ENCODE measurements around the gene ELOVL3. TPM values are rescaled to one million over a fixed set of nuclear protein-coding genes. Genes with fewer than 3 reads are reported as not detected.
"Not testable (repeated sequence)": the region's sequence is repeated elsewhere in the genome, so short reads cannot be mapped to it uniquely, and the experiment has no call there.

The ELOVL3 gene
- total RNA-seq, 2 experiments from 2014 or later: 0.14 TPM; not detected in 1

- no peak for DNase-seq
- intact Hi-C loops (cut with DNase I, micrococcal nuclease): no loop called here
- Mint-ChIP-seq H3K4me3 (no peak overlapping the region), H3K27me3 (peaks cover 5% of the 10 kb centered on the region), H3K9me3 (ENCODE audit: low read depth) (peaks cover 10% of the 10 kb centered on the region), H3K36me3 (ENCODE audit: low read depth) (peaks cover 5% of the 10 kb centered on the region), H3K4me1 (peaks cover 10% of the 10 kb centered on the region), H3K27ac (no peak overlapping the region)
- POLR2A ChIA-PET: interaction anchor here (0.6 kb wide), 1 partner anchor 46 kb away, joined by 4 read pairs; no protein-coding TSS in a partner anchor
- CTCF ChIA-PET: interaction anchor here (1.1 kb wide), 1 partner anchor 28 kb away, joined by 3 read pairs; no protein-coding TSS in a partner anchor
- no peak for ATAC-seq
Measured at GRCh38 chr10:102200751-102201640, 25.1 kb upstream of the ELOVL3 start.

GRCh38 chr10:102202386-102202785 is 23.7 kb upstream of the ELOVL3 start:
- CTCF ChIA-PET: interaction anchor here (0.9 to 1.2 kb wide), 2 partner anchors 13 to 27 kb away, joined by 3 read pairs; no protein-coding TSS in a partner anchor

GRCh38 chr10:102208311-102209035 is 17.6 kb upstream of the ELOVL3 start:
- intact Hi-C loops (cut with DNase I, micrococcal nuclease): no loop called here
- POLR2A ChIA-PET: no interaction called here
- peaks cover 2% of the 10 kb centered on the region for H3K27me3 Mint-ChIP-seq
- ATAC-seq (no peak), DNase-seq (no peak)
- peaks cover 10% of the 10 kb centered on the region for H3K9me3 Mint-ChIP-seq (ENCODE audit: low read depth)
- peaks cover 5% of the 10 kb centered on the region for H3K36me3 Mint-ChIP-seq (ENCODE audit: low read depth)
- no peak overlapping the region for H3K4me3 Mint-ChIP-seq
- CTCF ChIA-PET: interaction anchor here (0.6 to 2.1 kb wide), 4 partner anchors 16 to 1329 kb away, joined by 3 to 6 read pairs (median 4); no protein-coding TSS in a partner anchor
- no peak overlapping the region for H3K27ac Mint-ChIP-seq
- H3K4me1 Mint-ChIP-seq: no peaks in the 10 kb centered on the region

More at GRCh38 chr10:102202386-102202785, 23.7 kb upstream of the ELOVL3 start:
- DNase-seq: no peak
- Mint-ChIP-seq H3K4me1 (peaks cover 4% of the 10 kb centered on the region), H3K27me3 (peaks cover 5% of the 10 kb centered on the region), H3K4me3 (no peak overlapping the region), H3K9me3 (ENCODE audit: low read depth) (peaks cover 10% of the 10 kb centered on the region), H3K36me3 (ENCODE audit: low read depth) (peaks cover 5% of the 10 kb centered on the region), H3K27ac (no peak overlapping the region)
- no peak for ATAC-seq
- intact Hi-C loops (cut with DNase I, micrococcal nuclease): no loop called here
- POLR2A ChIA-PET: no interaction called here

GRCh38 chr10:102211615-102212299 is 14.3 kb upstream of the ELOVL3 start:
- ChIA-PET CTCF (interaction anchor here (0.7 to 1.5 kb wide), 4 partner anchors 25 to 141 kb away, joined by 3 read pairs; partner anchors contain the start of gene NOLC1), POLR2A (interaction anchor here (0.7 kb wide), 1 partner anchor 19 kb away, joined by 3 read pairs; no protein-coding TSS in a partner anchor)
- Mint-ChIP-seq H3K9me3 (ENCODE audit: low read depth) (no peaks in the 10 kb centered on the region), H3K27me3 (peaks cover 3% of the 10 kb centered on the region), H3K4me1 (no peaks in the 10 kb centered on the region), H3K27ac (no peak overlapping the region), H3K4me3 (no peak overlapping the region), H3K36me3 (ENCODE audit: low read depth) (no peaks in the 10 kb centered on the region)
- DNase-seq: no peak
- intact Hi-C loops (cut with DNase I, micrococcal nuclease): no loop called here
- ATAC-seq: peak; percentile 66

- CTCF ChIA-PET; H3K4me1 Mint-ChIP-seq; POLR2A ChIA-PET; ATAC-seq; H3K4me3 Mint-ChIP-seq; intact Hi-C loops (cut with DNase I, micrococcal nuclease); DNase-seq; H3K36me3 Mint-ChIP-seq (ENCODE audit: low read depth); H3K27me3 Mint-ChIP-seq; H3K27ac Mint-ChIP-seq; H3K9me3 Mint-ChIP-seq (ENCODE audit: low read depth): not testable (repeated sequence)
Measured at GRCh38 chr10:102213599-102213998, 12.5 kb upstream of the ELOVL3 start.

GRCh38 chr10:102219370-102219769 is 6.7 kb upstream of the ELOVL3 start:
- Mint-ChIP-seq H3K9me3 (ENCODE audit: low read depth) (no peaks in the 10 kb centered on the region), H3K4me1 (no peaks in the 10 kb centered on the region), H3K4me3 (no peak overlapping the region), H3K27me3 (peaks cover 11% of the 10 kb centered on the region), H3K27ac (no peak overlapping the region), H3K36me3 (ENCODE audit: low read depth) (no peaks in the 10 kb centered on the region)
- intact Hi-C loops (cut with DNase I, micrococcal nuclease): no loop called here
- no peak for ATAC-seq
- CTCF ChIA-PET: interaction anchor here (0.6 to 1.4 kb wide), 7 partner anchors 10 to 365 kb away, joined by 3 to 6 read pairs (median 4); no protein-coding TSS in a partner anchor
- DNase-seq: no peak
- POLR2A ChIA-PET: no interaction called here

- Mint-ChIP-seq H3K4me3 (no peak overlapping the region), H3K36me3 (ENCODE audit: low read depth) (no peaks in the 10 kb centered on the region), H3K27me3 (peaks cover 11% of the 10 kb centered on the region), H3K27ac (no peak overlapping the region), H3K9me3 (ENCODE audit: low read depth) (no peaks in the 10 kb centered on the region), H3K4me1 (peaks cover 2% of the 10 kb centered on the region)
- ATAC-seq (no peak), DNase-seq (no peak)
- CTCF ChIA-PET: interaction anchor here (0.7 to 2.0 kb wide), 7 partner anchors 10 to 265 kb away, joined by 3 to 15 read pairs (median 3); no protein-coding TSS in a partner anchor
- POLR2A ChIA-PET: no interaction called here
- intact Hi-C loops (cut with DNase I, micrococcal nuclease): no loop called here
Measured at GRCh38 chr10:102220612-102221011, 5.5 kb upstream of the ELOVL3 start.

GRCh38 chr10:102222797-102223196 is 3.3 kb upstream of the ELOVL3 start:
- Mint-ChIP-seq H3K27ac (no peak overlapping the region), H3K4me1 (peaks cover 14% of the 10 kb centered on the region), H3K4me3 (no peak overlapping the region), H3K27me3 (peaks cover 23% of the 10 kb centered on the region), H3K9me3 (ENCODE audit: low read depth) (no peaks in the 10 kb centered on the region), H3K36me3 (ENCODE audit: low read depth) (no peaks in the 10 kb centered on the region)
- ATAC-seq (no peak), DNase-seq (no peak)
- POLR2A ChIA-PET: no interaction called here
- intact Hi-C loops (cut with DNase I, micrococcal nuclease): no loop called here
- CTCF ChIA-PET: interaction anchor here (0.6 to 2.4 kb wide), 5 partner anchors 8 to 180 kb away, joined by 3 to 5 read pairs (median 5); no protein-coding TSS in a partner anchor

- POLR2A ChIA-PET: interaction anchor here (0.6 to 1.4 kb wide), 5 partner anchors 19 to 93 kb away, joined by 3 to 8 read pairs (median 3); partner anchors contain the start of gene GBF1
- no peaks in the 10 kb centered on the region for H3K9me3 Mint-ChIP-seq (ENCODE audit: low read depth)
- intact Hi-C loops (cut with DNase I, micrococcal nuclease): loop anchor here (1.0 kb wide), 3 partner anchors 19 to 169 kb away; partner anchors contain the start of genes GBF1 (in 1 of the 2) and NFKB2 (in 1 of the 2)
- H3K4me3 Mint-ChIP-seq: peak overlapping the region; percentile 38
- peaks cover 34% of the 10 kb centered on the region for H3K27me3 Mint-ChIP-seq
- no peak overlapping the region for H3K27ac Mint-ChIP-seq
- no peaks in the 10 kb centered on the region for H3K36me3 Mint-ChIP-seq (ENCODE audit: low read depth)
- H3K4me1 Mint-ChIP-seq: peaks cover 26% of the 10 kb centered on the region
- CTCF ChIA-PET: interaction anchor here (0.7 to 16.9 kb wide), 15 partner anchors 14 to 900 kb away, joined by 3 to 833 read pairs (median 5); partner anchors contain the start of genes CUEDC2, NFKB2 and PITX3
- no peak for ATAC-seq
- DNase-seq: no peak
Measured at GRCh38 chr10:102226542-102226870, 407 bp downstream of the ELOVL3 start.

GRCh38 chr10:102227050-102227449 is 951 bp downstream of the ELOVL3 start:
- ChIA-PET POLR2A (interaction anchor here (1.0 to 1.4 kb wide), 3 partner anchors 18 to 62 kb away, joined by 3 to 8 read pairs (median 3); partner anchors contain the start of gene GBF1), CTCF (interaction anchor here (0.5 to 16.9 kb wide), 15 partner anchors 14 to 627 kb away, joined by 3 to 833 read pairs (median 4); partner anchors contain the start of genes BORCS7, CUEDC2 and PITX3)
- peaks cover 27% of the 10 kb centered on the region for H3K4me1 Mint-ChIP-seq
- H3K27me3 Mint-ChIP-seq: peaks cover 36% of the 10 kb centered on the region
- DNase-seq: no peak
- H3K4me3 Mint-ChIP-seq: no peak overlapping the region
- no peaks in the 10 kb centered on the region for H3K9me3 Mint-ChIP-seq (ENCODE audit: low read depth)
- ATAC-seq: no peak
- no peaks in the 10 kb centered on the region for H3K36me3 Mint-ChIP-seq (ENCODE audit: low read depth)
- no peak overlapping the region for H3K27ac Mint-ChIP-seq
- intact Hi-C loops (cut with DNase I, micrococcal nuclease): no loop called here

All from activated CD4-positive, alpha-beta T cell treated with anti-CD3 and anti-CD28 coated beads for 36 hours (primary cell).